GM18508 (cell line): ENCODE measurements around the gene CATSPERZ.

Source experiments
- ATAC-seq: cut with Tn5 transposase; IDR thresholded peaks from one replicate; pipeline ENCODE4 v1.9.1; 2021; ENCODE audit warnings: moderate number of reproducible peaks; ENCODE audit not compliant: insufficient read depth, unreplicated experiment

CATSPERZ gene

DNA sequence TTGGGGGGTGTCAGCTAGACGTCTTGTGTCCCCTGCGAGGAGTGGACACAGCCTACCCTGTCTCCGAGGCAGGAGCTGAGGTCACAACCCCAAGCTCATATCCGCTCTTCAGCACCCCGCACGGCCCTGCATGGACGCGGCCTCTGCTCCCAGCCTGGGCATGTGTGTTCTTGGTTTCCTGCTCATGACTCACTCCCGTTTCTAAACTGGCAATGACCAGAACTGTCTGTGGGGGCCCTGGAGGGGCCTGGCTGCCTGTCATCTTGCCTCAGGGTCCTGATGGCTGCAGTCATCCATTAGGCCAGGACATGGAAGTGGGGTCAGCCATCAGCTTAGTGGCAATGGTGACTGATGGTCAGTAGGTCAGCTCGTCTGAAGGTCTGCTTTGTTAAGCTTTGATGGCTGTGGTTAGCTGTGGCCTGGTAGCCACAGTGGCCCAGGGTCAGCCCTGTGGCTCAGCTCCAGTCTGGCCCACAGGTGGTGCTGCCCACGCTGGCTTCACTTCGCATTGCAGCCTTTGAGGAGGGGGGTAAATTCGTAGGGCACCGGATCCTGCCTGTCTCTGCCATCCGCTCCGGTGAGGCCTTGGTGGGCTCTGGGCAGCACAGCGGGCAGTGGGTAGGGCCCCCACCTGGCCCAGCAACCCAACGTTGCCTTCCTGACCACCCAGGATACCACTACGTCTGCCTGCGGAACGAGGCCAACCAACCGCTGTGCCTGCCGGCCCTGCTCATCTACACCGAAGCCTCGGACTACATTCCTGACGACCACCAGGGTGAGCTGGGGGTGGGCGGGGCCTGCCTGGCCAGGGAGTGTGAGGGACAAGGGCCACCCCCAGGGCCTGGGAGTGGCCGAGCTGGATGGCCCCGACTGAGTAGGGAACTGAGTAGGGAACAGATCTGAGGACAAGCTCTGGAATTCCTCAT lies 36.9 kb upstream of the CATSPERZ start:
- no peak for ATAC-seq

DNA sequence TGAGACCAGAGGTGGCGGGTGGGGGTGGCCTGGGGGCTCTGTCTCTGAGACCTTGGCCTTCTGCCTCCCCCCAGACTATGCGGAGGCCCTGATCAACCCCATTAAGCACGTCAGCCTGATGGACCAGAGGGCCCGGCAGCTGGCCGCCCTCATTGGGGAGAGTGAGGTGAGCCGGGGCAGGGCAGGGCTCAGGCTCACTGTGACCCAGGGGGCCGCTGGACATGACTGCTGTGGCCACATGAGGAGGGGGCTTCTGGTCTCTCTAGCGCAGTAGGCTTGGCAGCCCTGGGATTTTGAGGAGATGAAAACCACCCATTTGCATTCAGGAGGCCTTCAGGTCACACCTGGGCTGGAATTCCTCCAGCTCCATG lies 36.2 kb upstream of the CATSPERZ start:
- no peak for ATAC-seq

DNA sequence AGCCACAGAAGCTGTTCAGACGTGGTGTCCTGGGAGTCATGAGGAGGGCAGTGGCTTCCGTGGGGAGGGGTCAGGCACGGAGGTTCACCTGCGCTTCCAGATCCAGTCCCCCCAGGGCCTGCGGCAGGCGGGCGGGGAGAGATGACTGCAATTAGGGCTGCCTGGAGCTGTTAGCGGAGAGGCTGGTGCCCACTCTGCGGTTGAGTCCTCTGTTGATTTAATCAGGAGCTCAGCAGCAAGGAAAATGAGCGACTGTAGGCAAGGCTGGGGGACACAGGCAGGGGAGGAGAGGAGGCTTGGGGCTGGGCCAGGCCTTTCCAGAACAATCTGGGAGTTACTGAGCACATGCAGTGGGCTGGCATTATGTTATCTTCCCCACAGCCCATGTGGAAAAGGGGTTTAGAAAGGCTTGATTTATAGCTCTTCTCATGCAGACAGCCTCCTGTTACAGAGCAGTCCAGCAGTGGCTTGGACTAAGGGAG lies 35.7 kb upstream of the CATSPERZ start:
- ATAC-seq: no peak

DNA sequence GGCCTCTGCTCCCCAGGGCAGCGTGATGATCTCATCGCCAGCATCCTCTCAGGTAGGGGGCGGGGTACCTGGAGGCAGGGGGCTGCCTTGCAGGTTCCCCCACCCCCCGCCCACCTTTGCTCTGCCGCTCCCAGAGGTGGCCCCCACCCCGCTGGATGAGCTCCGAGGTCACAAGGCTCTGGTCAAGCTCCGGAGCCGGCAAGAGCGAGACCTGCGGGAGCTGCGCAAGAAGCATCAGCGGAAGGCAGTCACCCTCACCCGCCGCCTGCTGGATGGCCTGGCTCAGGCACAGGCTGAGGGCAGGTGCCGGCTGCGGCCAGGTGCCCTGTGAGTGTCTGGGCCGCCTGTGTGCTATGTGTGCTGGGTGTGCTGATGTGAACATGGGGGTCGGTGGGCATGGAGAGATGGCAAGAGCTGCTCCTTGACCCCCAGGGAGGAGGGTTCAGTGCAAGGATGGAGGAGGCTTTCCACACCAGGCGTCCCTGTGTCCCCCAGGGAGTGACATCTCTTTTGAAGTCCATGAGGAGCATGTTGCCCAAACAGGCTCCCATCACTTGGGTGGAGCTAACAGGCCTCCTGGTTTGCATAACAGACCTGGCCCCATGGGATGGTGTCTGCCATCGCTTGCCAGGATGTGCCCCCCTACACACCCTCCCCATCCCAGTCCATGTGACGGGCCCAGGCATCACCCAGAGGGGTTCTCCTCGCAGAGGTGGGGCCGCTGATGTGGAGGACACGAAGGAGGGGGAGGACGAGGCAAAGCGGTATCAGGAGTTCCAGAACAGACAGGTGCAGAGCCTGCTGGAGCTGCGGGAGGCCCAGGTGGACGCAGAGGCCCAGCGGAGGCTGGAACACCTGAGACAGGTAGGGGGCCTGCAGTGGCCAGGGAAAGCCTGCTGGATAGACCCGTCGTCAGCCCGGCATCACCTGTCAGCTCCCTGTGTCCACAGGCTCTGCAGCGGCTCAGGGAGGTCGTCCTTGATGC lies 34.7 kb upstream of the CATSPERZ start:
- no peak for ATAC-seq

DNA sequence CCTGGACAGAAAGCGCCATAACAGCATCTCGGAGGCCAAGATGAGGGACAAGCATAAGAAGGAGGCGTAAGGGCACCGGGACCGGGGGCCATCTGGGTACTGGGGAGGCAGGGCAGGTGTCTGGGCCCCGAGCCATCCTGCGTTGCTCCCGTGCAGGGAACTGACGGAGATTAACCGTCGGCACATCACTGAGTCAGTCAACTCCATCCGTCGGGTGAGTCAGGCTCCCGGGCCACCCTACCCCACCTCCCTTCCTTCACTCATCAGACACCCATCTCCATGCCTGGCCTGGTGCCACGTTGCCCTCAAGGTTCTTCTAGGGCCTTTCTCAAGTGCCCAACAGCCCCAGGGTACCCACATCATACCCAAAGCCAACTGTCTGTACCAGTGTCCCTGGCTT lies 33.8 kb upstream of the CATSPERZ start:
- no peak for ATAC-seq

DNA sequence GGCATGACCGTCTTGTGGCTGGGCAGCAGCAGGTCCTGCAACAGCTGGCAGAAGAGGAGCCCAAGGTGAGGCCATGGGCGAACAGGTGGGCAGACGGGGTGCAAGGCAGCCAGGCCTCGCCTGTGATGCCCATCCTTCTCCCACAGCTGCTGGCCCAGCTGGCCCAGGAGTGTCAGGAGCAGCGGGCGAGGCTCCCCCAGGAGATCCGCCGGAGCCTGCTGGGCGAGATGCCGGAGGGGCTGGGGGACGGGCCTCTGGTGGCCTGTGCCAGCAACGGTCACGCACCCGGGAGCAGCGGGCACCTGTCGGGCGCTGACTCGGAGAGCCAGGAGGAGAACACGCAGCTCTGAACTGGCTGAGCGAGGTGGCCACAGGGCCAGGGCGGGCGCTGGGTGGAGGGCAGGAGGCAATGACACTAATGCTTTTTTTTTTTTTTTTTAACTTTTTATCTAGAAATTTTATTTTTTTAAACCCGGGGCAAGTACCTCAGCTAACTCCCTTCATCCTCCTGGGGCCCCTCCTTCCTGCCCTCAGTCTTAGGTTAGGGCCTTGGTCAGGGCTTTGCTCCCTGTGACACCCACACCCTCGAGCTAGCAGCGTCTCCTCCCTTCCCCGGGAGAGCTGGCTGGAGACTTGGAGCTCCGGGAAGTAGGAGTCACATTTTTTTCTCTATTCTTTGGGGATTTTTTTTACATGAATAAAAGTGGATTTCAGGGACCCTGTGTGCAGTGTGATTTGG lies 32.8 kb upstream of the CATSPERZ start:
- ATAC-seq: no peak

DNA sequence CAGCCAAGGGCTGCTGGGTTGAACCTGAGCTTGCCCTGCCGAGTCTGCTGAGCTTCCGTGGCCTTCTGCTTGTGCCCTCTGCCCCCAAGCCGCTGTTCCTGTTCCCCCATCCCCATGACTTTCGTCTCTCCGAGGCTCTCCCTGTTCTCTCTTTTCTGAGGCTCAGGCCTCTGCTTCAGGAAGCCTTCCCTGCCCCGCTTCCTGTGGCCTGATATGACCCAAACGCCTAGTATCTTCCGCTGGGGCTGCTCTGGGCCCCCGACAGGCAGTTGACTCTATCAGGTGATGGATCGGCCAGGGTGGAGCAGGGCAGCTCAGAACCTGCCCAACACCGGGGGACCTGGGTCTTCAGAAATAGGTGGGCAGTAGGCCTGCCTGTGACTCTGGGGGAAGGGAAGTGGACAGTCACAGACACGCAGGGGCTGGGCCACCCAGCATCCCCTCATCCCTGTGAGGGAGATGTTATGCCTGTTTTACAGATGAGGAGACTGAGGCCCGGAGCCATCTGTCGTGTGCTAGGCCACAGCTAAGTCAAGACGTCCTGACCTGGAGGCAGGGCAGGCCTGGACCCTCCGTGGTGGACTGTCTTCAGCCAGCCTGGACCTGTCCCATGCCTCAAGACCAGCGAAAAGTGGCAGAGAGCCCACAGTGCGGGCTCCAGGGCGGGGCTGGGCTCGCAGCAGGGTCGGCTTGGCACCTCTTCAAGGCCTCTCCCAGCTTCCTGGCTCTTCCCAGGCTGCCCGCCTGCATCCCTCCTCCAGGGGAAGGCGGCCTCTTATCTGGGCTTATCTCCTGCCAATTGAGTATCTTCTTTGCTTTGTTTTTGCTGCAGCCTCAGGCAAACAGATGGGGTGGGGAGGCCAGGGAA lies 31.9 kb upstream of the CATSPERZ start:
- ATAC-seq: no peak

DNA sequence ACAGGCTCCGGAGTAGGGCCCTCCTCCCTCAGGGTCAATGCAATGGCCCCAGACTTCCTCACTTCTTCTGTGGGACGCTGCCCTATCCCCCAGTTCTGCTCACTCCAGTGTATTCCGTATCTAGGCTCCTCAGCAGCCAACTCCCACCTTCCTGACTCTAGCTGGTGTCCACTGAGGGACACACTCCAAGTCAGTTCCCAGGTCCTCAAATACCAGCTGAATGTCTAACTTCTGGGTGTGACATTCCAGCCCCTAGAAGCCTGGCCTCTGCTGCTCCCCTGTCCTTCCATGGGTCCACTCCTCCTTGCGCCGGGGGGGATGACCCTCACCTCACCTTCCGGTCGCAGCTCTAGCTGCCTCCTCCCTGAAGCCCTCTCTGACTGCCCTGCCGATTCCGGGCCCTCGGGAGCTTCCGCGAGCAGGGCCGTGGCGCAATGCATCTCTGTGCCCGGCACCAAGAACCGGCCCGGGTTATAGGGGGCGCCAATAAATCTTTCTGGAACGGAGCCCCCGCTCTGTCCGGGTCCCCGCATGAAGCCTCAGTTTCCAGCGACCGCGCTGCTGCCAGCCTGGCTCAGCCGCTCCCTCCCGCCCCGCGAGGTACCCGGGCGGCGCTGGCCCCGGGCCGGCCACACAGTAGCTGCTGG lies 31.1 kb upstream of the CATSPERZ start:
- ATAC-seq: peak; percentile 10

DNA sequence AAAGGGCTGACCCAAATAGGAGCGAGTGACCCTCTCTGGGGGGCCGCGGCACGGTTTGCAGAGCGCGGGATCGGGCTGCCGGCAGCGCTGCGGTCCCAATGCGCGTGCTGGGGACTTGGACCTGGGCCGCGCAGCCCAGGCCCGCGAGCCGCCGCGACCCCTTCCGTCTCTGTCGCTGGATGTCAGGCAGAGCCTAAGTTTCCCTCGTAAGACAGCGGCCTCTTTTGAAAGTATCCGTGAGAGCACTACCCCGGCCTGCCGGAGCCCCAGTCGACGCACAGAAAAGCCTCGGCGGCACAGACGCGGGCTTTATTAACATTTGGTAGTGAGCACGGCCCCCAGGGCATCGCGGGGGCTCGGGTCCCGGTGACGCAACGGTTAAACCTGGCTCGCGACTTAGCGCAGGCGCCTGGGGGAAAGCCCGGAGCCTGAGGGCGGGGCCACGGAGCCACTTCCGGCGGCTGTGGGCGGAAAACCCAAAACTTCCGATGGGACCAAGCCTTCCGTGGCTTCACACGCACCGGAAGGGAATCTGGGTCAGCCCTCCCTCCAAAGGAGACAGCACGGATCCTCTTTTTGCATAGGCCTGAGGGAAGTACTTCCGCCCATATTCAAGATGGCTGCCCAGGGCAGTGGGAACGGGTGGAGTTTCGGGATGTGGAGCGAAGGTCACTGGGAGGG lies 30.5 kb upstream of the CATSPERZ start:
- peak; percentile 38 for ATAC-seq

DNA sequence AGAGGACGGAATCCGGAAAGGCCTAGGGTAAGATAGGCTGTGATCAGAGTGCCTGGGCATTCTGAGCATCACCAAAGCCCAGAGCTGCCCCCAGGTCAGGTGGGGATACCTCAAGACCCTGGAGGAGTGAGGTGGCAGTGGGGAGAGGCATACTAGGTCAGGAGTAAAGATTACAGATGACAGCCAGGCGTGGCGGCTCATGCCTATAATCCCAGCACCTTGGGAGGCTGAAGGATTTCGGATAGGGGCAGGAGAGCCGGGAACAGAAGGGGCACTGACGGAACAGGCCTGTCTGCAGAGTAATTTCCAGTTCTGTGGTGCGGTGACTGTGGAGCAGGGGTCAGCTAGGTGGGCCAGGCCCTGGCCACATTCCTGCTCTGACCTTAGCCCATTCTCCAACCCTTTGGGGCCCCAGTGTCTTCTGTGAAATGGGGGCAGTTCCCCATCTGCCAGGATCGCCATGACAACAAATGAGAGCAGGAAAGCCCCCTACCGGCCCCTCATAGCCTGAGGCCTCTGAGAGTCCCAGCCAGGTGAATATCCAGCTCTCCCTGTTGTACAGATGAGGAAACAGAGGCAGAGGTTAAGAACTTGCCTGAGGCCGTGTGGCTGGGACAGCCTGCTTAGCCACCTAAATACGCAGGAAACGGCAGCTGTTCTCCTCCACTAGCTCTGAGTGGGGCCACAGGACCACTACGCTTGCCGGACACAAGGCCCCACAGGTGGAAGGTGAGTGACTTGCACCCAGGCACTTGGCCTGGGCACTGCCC lies 24.9 kb upstream of the CATSPERZ start:
- no peak for ATAC-seq

DNA sequence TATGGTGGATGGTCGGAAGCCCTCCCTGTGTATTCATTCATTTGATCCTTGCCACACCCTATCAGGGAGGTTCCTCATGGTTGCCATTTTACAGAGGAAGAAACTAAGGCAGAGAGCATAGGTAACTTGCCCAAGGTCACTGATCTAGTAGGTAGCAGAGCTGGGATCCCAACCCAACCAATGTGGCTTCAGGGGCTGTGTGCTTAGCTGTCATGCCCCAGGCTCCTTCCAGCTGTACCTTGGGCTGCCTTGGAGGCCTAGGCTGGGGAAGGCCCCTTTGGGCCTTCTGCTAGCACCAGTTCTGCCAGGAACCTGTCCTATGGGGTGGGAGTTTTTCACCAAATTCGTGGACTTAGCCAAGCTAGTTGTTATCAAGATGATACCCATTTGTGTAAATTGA lies 24.3 kb upstream of the CATSPERZ start:
- no peak for ATAC-seq

DNA sequence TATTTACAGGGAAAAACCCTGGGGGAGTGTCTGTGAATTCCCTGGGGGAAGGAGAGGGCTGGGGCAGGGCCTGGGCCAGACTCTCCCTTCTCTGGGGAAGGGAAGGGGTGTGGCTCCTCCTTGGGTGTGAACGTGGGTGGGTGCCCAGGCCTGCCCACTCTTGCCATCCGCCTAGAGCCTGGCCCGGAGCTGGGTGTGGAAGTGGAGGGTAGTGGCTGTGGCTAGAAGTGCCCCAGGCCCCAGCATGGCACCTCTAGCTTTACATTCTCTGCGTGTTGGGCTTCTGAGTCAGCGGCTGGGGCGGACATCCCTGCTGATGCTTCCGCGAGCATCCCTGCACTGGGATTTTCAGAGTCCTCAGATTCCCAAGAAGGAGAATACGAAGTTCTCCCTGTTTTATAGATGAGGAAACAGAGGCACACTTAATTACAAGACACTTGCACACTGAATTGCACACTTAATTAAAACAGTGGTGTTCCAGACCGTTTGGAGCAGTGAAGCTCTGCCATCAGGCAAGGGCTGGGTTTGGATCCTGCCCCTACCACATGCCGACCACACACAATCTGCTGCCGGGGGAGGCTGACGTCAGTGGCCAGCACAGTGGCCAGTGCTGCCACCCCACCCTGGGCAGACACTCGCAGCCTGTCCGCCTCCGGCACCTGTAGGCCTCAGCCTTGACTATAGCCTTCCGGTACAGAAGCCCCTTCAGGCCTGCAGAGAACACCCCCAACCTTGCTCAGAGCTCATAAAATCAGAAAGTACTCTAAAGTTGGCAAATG lies 23.3 kb upstream of the CATSPERZ start:
- no peak for ATAC-seq

DNA sequence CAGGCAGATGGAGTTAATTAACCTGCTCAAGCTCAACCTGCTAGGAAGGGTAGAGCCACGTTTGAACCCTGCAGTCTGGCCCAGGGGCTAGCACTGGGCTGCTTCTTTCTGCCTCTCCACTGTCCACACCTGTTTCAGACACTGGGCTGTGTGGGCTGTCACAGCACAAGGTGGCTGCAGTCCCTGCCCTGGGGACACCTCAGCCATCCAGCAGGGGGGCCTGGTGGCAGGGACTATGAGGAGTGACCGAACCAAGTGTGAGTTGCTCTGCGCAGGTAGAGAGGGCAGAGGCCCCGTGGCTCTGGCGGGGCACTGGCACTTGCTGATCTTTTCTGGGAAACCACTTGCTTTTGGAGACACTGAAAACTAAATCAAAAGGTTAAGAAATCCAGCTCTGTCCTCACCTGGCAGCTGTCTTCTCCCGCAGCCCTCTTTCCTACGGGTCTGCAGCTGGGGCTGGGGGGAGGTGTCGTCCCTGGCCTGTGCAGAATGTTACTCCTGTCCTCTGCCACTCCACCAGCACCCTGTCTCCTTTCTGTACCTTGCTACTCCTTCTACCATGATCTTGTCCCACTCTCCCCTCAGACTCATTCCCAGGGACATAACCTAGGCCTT lies 21.5 kb upstream of the CATSPERZ start:
- ATAC-seq: no peak

DNA sequence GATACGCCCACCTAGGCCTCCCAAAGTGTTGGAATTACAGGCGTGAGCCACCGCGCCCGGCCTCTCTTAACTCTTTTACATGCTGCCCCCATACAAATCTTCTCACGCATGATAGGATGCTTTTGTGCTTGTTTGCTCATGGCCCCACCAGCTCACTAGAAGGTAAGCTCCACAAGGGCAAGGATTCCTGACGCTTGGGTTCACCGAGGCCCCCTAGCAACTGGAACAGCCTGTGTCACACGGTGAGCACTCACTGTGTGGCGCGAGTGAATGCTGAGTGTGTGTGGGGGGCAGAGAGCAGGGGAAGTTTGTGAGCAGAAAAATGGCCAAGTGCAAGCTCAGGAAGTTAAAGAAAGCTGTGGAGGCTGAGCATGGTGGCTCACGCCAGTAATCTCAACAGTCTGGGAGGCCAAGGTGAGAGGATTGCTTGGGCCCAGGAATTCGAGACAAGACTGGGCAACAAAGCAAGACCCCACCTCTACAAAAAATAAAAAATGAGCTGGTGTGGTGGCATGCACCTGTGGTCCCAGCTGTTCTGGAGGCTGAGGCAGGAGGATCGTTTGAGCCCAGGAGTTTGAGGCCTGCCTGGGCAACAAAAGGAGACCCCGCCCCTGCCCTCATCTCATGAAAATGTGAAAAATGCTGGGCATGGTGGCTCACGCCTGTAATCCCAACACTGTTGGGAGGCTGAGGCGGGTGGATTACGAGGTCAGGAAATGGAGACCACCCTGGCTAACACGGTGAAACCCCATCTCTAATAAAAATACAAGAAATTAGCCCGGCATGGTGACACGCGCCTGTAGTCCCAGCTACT lies 18.0 kb upstream of the CATSPERZ start:
- ATAC-seq: no peak

DNA sequence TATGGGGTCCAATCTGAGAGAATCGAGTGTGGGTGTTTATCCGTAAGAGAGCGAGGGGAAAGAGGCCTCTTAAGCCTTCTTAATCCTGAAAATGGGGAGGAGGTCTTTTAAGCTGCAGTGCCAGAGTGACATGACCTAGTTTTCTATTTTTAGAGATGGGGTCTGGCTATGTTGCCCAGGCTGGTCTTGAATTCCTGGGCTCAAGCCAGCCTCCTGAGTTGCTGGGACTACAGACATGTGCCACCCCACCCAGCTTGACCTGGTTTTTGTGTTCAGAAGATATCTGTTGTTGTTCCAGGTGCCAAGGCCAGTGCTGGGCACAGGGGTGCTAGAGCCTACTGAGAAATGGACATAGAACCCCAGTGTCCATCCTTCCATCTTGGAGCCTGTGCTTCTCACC lies 17.1 kb upstream of the CATSPERZ start:
- no peak for ATAC-seq
